OCI-LY7 (cell line): Measurements from ENCODE around the gene DLX1. TPM values are rescaled to one million over a fixed set of nuclear protein-coding genes. Genes with fewer than 3 reads are reported as not detected.

Experiments
- BruUV-seq: library from RNA; stranded (reverse); fragments of 400-500 nt; replicated peaks from 2 replicates; lab custom pipeline; 2021; lab: Mats Ljungman, UMichigan
- CTCF ChIA-PET: fragments of 300-600 bp; sonication (Branson Sonifier 250); formaldehyde crosslinking; loops from one replicate; lab custom pipeline; 2022; ENCODE audit warnings: antibody characterized with exemption; ENCODE audit not compliant: unreplicated experiment; lab: Charles Lee
- POLR2A ChIA-PET: fragments of 300-600 bp; sonication (Branson Sonifier 250); formaldehyde crosslinking; loops from one replicate; lab custom pipeline; 2022; ENCODE audit warnings: antibody characterized with exemption; lab: Charles Lee
- DNase-seq: peaks from one replicate; pipeline ENCODE4 v3.0.0-alpha.2; 2015; ENCODE audit warnings: low spot score
- H2AFZ ChIP-seq: fragments of 200-600 bp; sonication (generic), shearing (Covaris generic); 2 replicates; pipeline ENCODE4 v1.6.1; 2014; ENCODE audit warnings: mild to moderate bottlenecking, antibody characterized with exemption, low read length, moderate library complexity
- H3K27ac ChIP-seq: fragments of 200-600 bp; sonication (generic); 2 replicates; pipeline ENCODE4 v1.5.1; 2014; ENCODE audit warnings: mixed run types, low read depth, mild to moderate bottlenecking, moderate library complexity, low read length, inconsistent platforms; ENCODE audit not compliant: poor library complexity, severe bottlenecking
- H3K36me3 ChIP-seq: fragments of 200-600 bp; sonication (generic); 2 replicates; pipeline ENCODE4 v1.6.1; 2014; ENCODE audit warnings: mild to moderate bottlenecking, antibody characterized with exemption, low read length, moderate library complexity, mixed read lengths; ENCODE audit not compliant: insufficient read depth
- H3K4me1 ChIP-seq: fragments of 200-600 bp; sonication (generic); 2 replicates; pipeline ENCODE4 v1.5.1; 2014; ENCODE audit warnings: mild to moderate bottlenecking, low read length; ENCODE audit not compliant: insufficient read depth, poor library complexity, severe bottlenecking
- H3K4me2 ChIP-seq: fragments of 200-600 bp; sonication (generic); 2 replicates; pipeline ENCODE4 v1.6.1; 2014; ENCODE audit warnings: mild to moderate bottlenecking, low read length
- H3K4me3 ChIP-seq: fragments of 200-600 bp; sonication (generic); 2 replicates; pipeline ENCODE4 v1.5.1; 2014; ENCODE audit warnings: mild to moderate bottlenecking, low read depth, low read length; ENCODE audit not compliant: poor library complexity, severe bottlenecking
- H3K79me2 ChIP-seq: fragments of 200-600 bp; sonication (generic); 2 replicates; pipeline ENCODE4 v1.6.1; 2016; ENCODE audit warnings: low read depth, mild to moderate bottlenecking, low read length, moderate library complexity, mixed read lengths; ENCODE audit not compliant: insufficient read depth
- H3K9me2 ChIP-seq: fragments of 200-600 bp; sonication (generic); 2 replicates; pipeline ENCODE4 v1.6.1; 2016; ENCODE audit warnings: mild to moderate bottlenecking, low read length, mixed read lengths; ENCODE audit not compliant: insufficient read depth
- H3K9me3 ChIP-seq: fragments of 200-600 bp; sonication (generic); 2 replicates; pipeline ENCODE4 v1.6.1; 2014; ENCODE audit warnings: mild to moderate bottlenecking, mixed run types, low read length, mixed read lengths
- H4K20me1 ChIP-seq: fragments of 200-600 bp; sonication (generic); 2 replicates; pipeline ENCODE4 v1.6.1; 2014; ENCODE audit warnings: mild to moderate bottlenecking, antibody characterized with exemption, low read length, moderate library complexity, mixed read lengths; ENCODE audit not compliant: insufficient read depth
- EZH2phosphoT487 ChIP-seq: fragments of 200-600 bp; sonication (generic); IDR thresholded peaks from 2 replicates; pipeline ENCODE4 v1.6.1; 2018; ENCODE audit warnings: low read depth, borderline replicate concordance, mild to moderate bottlenecking, mixed run types, antibody characterized with exemption, low read length, moderate library complexity, mixed read lengths
- intact Hi-C: fragments of 100-400 bp; cut with micrococcal nuclease; formaldehyde crosslinking; loops from one replicate; pipeline ENCODE4 v1.10.0; 2022; ENCODE audit not compliant: unreplicated experiment
- total RNA-seq, 2 experiments: library from RNA; depleted of rRNA in 1 of 2; stranded (reverse); fragments of >200 nt in 1 of 2; shearing (Covaris generic) in 1 of 2; gene quantifications; 2 replicates each; pipeline ENCODE4 v1.2.3, GENCODE V29; 2014 to 2022
- TF ChIP-seq, protein P1 (sequence below): fragments of 200-600 bp; sonication (generic); conservative IDR thresholded peaks from 2 replicates; pipeline ENCODE4 v1.5.1; 2014; ENCODE audit warnings: mild to moderate bottlenecking, antibody characterized with exemption, low read length, moderate library complexity, mixed read lengths

DLX1 gene
- total RNA-seq, 2 experiments from 2014 or later, result not detected

DNA sequence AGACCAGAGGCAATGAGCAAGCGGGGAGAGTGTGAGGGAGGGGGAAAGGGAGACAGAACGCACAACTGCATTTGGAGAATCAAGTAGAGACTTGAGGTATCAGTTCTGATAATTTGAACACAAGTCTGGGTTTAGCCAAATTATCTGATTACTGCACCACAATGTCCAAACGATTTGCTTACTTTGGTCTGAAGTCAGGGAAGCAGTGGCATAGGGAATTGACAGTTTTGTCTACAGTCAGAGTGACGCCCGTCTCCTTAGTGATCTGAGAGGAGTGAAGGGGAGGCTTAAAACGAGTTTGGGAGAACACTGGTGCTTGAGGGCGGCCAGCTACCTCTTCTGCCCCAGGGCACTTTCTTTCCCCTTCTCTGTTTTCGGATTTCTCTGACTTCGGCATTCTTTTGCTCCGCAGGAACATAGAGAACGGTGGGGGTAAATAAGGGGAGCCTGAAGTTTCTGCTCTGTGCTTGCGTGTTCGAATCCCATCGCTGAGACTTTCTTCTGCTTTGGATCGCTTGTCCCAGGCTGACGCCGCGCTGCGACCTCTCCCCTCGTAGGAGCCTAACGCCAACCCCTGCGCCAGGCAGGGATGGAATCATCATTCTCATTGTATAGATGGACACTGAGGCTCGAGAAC is 20.3 kb downstream of the DLX1 start:
- POLR2A ChIA-PET, result no interaction called here
- Histone ChIP-seq H4K20me1 (no peaks in the 10 kb centered on the region), H3K79me2 (no peaks in the 10 kb centered on the region), H2AFZ (no peak overlapping the region), H3K4me1 (no peaks in the 10 kb centered on the region), H3K27ac (no peak overlapping the region), H3K36me3 (no peaks in the 10 kb centered on the region), H3K9me2 (no peaks in the 10 kb centered on the region), H3K4me2 (no peak overlapping the region), H3K9me3 (no peaks in the 10 kb centered on the region), H3K4me3 (no peak overlapping the region)
- intact Hi-C loops, result loop anchor here (10.0 kb wide), 1 partner anchor 101 kb away; no protein-coding TSS in a partner anchor
- no peak for TF ChIP-seq EZH2phosphoT487
- TF ChIP-seq, protein P1, sequence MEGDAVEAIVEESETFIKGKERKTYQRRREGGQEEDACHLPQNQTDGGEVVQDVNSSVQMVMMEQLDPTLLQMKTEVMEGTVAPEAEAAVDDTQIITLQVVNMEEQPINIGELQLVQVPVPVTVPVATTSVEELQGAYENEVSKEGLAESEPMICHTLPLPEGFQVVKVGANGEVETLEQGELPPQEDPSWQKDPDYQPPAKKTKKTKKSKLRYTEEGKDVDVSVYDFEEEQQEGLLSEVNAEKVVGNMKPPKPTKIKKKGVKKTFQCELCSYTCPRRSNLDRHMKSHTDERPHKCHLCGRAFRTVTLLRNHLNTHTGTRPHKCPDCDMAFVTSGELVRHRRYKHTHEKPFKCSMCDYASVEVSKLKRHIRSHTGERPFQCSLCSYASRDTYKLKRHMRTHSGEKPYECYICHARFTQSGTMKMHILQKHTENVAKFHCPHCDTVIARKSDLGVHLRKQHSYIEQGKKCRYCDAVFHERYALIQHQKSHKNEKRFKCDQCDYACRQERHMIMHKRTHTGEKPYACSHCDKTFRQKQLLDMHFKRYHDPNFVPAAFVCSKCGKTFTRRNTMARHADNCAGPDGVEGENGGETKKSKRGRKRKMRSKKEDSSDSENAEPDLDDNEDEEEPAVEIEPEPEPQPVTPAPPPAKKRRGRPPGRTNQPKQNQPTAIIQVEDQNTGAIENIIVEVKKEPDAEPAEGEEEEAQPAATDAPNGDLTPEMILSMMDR, result no peak
- no peak for DNase-seq
- CTCF ChIA-PET, result no interaction called here
- BruUV-seq, result no TSS peak

DNA sequence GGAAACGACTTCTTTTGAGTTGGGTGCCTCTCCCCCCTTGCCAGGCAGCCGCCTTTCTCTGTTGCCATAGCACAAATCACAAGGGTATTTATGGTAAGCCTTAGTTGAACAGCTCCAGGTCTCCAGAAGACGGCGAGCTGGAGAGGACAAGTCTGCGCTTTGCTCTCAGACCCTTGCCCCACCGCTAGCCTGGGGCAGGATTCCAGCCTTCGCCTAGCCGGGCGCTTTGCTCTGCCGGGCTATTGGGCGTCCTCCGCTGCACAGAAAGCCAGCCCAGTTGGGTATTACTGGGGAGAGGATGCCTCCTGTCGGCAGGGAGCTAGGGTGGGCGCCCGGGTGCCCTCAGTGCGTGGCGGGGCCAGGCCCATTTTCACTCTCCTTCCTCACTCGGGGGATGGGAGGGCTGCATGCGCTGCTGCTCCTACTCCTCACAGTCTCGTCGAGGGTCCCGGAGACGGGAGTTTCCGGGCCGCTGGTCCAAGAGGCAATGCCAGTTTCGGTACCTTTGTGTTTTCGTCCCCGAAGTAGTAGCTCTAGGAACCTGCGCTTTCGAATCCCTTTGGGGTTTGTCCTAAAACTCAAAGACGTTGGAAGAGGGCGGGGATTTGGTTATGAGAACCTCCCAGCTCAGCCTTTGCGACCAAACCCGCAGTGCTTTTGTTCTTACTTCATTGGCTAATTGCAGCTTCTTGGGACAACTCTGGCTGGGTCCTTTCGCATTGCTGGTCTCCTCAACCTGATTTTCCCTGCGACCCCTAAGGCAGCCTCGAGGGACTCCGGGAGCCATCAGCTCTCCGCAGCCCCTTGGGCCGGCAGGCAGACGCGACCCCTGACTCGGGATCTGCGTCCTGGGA is 21.0 kb downstream of the DLX1 start:
- H3K4me1 ChIP-seq, result no peaks in the 10 kb centered on the region
- CTCF ChIA-PET, result no interaction called here
- no peaks in the 10 kb centered on the region for H3K79me2 ChIP-seq
- DNase-seq, result no peak
- H3K27ac ChIP-seq, result no peak overlapping the region
- no peak overlapping the region for H3K4me3 ChIP-seq
- TF ChIP-seq, protein P1, result no peak
- TF ChIP-seq EZH2phosphoT487, result no peak
- no peaks in the 10 kb centered on the region for H3K9me2 ChIP-seq
- BruUV-seq, result no TSS peak
- no peaks in the 10 kb centered on the region for H4K20me1 ChIP-seq
- POLR2A ChIA-PET, result no interaction called here
- peak overlapping the region; percentile 24; the same call in 1 of the 2 replicates for H3K4me2 ChIP-seq
- intact Hi-C loops, result loop anchor here (10.0 kb wide), 1 partner anchor 102 kb away; no protein-coding TSS in a partner anchor
- no peak overlapping the region for H2AFZ ChIP-seq
- no peaks in the 10 kb centered on the region for H3K9me3 ChIP-seq
- no peaks in the 10 kb centered on the region for H3K36me3 ChIP-seq
